ENCODE results near the gene ZBTB17. TPM values are rescaled to one million over a fixed set of nuclear protein-coding genes. Genes with fewer than 3 reads are reported as not detected.
"Not testable (repeated sequence)": the region's sequence is repeated elsewhere in the genome, so short reads cannot be mapped to it uniquely, and the experiment has no call there.

The ZBTB17 gene
- polyA plus RNA-seq, 2 of the 4 experiments (the other 2 are of a cell fraction), result 13.8 to 16.5 TPM

GRCh38 chr1:16005597-16005996 lies 29.7 kb upstream of the ZBTB17 start:
- Histone ChIP-seq H3K27ac (no peak overlapping the region), H3K9me3 (no peaks in the 10 kb centered on the region), H3K4me2 (no peak overlapping the region), H3K4me1 (peaks cover 13% of the 10 kb centered on the region; the same call in 2 of the 3 replicates), H3K4me3 (no peak overlapping the region)
- no peak for DNase-seq (ENCODE audit: low read depth in 1 of 2, low spot score in 1 of 2)
- TF ChIP-seq, protein P1, sequence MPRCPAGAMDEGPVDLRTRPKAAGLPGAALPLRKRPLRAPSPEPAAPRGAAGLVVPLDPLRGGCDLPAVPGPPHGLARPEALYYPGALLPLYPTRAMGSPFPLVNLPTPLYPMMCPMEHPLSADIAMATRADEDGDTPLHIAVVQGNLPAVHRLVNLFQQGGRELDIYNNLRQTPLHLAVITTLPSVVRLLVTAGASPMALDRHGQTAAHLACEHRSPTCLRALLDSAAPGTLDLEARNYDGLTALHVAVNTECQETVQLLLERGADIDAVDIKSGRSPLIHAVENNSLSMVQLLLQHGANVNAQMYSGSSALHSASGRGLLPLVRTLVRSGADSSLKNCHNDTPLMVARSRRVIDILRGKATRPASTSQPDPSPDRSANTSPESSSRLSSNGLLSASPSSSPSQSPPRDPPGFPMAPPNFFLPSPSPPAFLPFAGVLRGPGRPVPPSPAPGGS (IDR thresholded peaks at IDR 0.05), result no peak
- ChIA-PET POLR2A (no interaction called here), CTCF (interaction anchor here (1.0 to 4.1 kb wide), 5 partner anchors 11 to 214 kb away, joined by 4 to 16 read pairs (median 8); partner anchors contain the start of gene FAM131C)
- WGBS (ENCODE audit: missing lambda C conversion rate), result 64% methylated on average over 5 of the region's 5 CpGs
- ATAC-seq, result no peak
- no peak for FAIRE-seq

DNA sequence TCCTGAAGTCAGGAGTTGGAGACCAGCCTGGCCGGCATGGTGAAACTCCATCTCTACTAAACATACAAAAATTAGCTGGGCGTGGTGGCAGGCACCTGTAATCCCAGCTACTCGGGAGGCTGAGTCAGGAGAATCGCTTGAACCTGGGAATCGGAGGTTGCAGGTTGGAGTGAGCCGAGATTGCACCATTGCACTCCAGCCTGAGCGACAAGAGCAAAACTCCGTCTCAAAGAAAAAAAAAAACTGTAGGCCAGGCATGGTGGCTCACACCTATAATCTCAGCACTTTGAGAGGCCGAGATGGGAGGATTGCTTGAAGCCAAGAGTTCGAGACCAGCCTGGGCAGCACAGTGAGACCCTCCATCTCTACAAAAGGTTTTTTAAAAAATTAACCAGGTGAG lies 25.4 kb upstream of the ZBTB17 start:
- DNase-seq (ENCODE audit: low read depth in 1 of 2, low spot score in 1 of 2); H3K27ac ChIP-seq; FAIRE-seq; H3K4me2 ChIP-seq; POLR2A ChIA-PET; H3K4me3 ChIP-seq; H3K4me1 ChIP-seq; ATAC-seq; H3K9me3 ChIP-seq: not testable (repeated sequence)
- 68% methylated on average over 10 of the region's 10 CpGs for WGBS (ENCODE audit: missing lambda C conversion rate)
- CTCF ChIA-PET, result interaction anchor here (1.0 kb wide), 1 partner anchor 11 kb away, joined by 3 read pairs; no protein-coding TSS in a partner anchor

GRCh38 chr1:15998929-15999328 lies 23.0 kb upstream of the ZBTB17 start:
- CTCF ChIA-PET, result interaction anchor here (0.7 to 0.8 kb wide), 2 partner anchors 110 to 196 kb away, joined by 3 to 4 read pairs; no protein-coding TSS in a partner anchor
- 78% methylated on average over 11 of the region's 11 CpGs for WGBS (ENCODE audit: missing lambda C conversion rate)

More at GRCh38 chr1:15998929-15999328, 23.0 kb upstream of the ZBTB17 start:
- H3K27ac ChIP-seq, result no peak overlapping the region
- POLR2A ChIA-PET, result no interaction called here
- H3K9me3 ChIP-seq, result no peaks in the 10 kb centered on the region
- TF ChIP-seq FOSB (CRISPR knock-in tag; IDR thresholded peaks at IDR 0.05), result no peak
- no peak for TF ChIP-seq CEBPB (IDR thresholded peaks at IDR 0.05)
- TF ChIP-seq REST (IDR thresholded peaks at IDR 0.05), result no peak
- no peak for TF ChIP-seq HOXB13 (CRISPR knock-in tag; IDR thresholded peaks at IDR 0.05; ENCODE audit: low read depth)
- TF ChIP-seq CHD2 (IDR thresholded peaks at IDR 0.05; ENCODE audit: low read length, partially characterized antibody), result no peak
- no peak for TF ChIP-seq NPAS2 (CRISPR knock-in tag; IDR thresholded peaks at IDR 0.05; ENCODE audit: borderline replicate concordance)
- TF ChIP-seq PBX3 (IDR thresholded peaks at IDR 0.05), result no peak
- TF ChIP-seq EP300 (IDR thresholded peaks at IDR 0.05), result no peak
- TF ChIP-seq NR3C1 (IDR thresholded peaks at IDR 0.05), result no peak
- TF ChIP-seq ZFP36 (IDR thresholded peaks at IDR 0.05; ENCODE audit: borderline replicate concordance, partially characterized antibody), result no peak
- TF ChIP-seq TP53 (CRISPR knock-in tag; IDR thresholded peaks at IDR 0.05), result no peak
- no peak overlapping the region for H3K4me2 ChIP-seq
- DNase-seq (ENCODE audit: low read depth in 1 of 2, low spot score in 1 of 2), result no peak
- H3K4me3 ChIP-seq, result no peak overlapping the region
- no peak for FAIRE-seq
- no peaks in the 10 kb centered on the region for H3K4me1 ChIP-seq
- no peak for ATAC-seq
